Keratinocyte (primary cell): Measurements from ENCODE around the gene HPSE.

Source experiments
- EZH2 ChIP-seq: IDR thresholded peaks from one replicate; pipeline ENCODE4 v1.6.1; 2012; ENCODE audit warnings: inconsistent platforms, mild to moderate bottlenecking, low read length, moderate library complexity
- TF ChIP-seq, protein P1 (sequence below), 3 experiments: IDR thresholded peaks in 1 of 3; conservative IDR thresholded peaks in 1 of 3; optimal IDR thresholded peaks in 1 of 3; 2 replicates in 2 of 3; 3 replicates in 1 of 3; pipeline versions ENCODE3 to v1.5.1; 2011; ENCODE audit warnings: low read length in 3 of 3, mild to moderate bottlenecking in 3 of 3, moderate library complexity in 2 of 3, control low read depth in 1 of 3, inconsistent platforms in 1 of 3; ENCODE audit not compliant: insufficient read depth in 2 of 3; ENCODE audit errors: extremely low read depth in 1 of 3

DNA sequence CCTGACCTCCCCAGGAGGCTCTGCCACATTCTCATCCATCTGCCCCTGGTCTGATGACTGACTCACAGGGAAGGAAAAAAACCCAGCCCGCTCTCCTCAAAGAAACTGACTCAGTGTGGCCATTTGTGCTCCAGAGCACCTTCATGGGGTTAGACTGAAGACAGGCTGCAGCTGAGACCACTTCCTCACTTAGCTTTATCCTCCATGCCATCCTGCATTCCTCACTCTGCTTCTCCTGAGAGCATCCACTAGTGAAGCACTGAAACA lies 35.9 kb upstream of the HPSE start:
- TF ChIP-seq, protein P1, sequence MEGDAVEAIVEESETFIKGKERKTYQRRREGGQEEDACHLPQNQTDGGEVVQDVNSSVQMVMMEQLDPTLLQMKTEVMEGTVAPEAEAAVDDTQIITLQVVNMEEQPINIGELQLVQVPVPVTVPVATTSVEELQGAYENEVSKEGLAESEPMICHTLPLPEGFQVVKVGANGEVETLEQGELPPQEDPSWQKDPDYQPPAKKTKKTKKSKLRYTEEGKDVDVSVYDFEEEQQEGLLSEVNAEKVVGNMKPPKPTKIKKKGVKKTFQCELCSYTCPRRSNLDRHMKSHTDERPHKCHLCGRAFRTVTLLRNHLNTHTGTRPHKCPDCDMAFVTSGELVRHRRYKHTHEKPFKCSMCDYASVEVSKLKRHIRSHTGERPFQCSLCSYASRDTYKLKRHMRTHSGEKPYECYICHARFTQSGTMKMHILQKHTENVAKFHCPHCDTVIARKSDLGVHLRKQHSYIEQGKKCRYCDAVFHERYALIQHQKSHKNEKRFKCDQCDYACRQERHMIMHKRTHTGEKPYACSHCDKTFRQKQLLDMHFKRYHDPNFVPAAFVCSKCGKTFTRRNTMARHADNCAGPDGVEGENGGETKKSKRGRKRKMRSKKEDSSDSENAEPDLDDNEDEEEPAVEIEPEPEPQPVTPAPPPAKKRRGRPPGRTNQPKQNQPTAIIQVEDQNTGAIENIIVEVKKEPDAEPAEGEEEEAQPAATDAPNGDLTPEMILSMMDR (optimal IDR thresholded peaks at IDR 0.05 in 1 of 3, IDR thresholded peaks at IDR 0.05 in 1 of 3, conservative IDR thresholded peaks at IDR 0.05 in 1 of 3; ENCODE audit: extremely low read depth in 1 of 3, insufficient read depth in 2 of 3, low read length in 3 of 3): no peak
- TF ChIP-seq EZH2: no peak
